Activated naive CD4-positive, alpha-beta T cell treated with anti-CD3 and anti-CD28 coated beads, Interleukin-2, amount 50 U/mL, for 72 hours (primary cell): ENCODE results near the gene FGGY. TPM values are rescaled to one million over a fixed set of nuclear protein-coding genes. Genes with fewer than 3 reads are reported as not detected.
"Not testable (repeated sequence)": the region's sequence is repeated elsewhere in the genome, so short reads cannot be mapped to it uniquely, and the experiment has no call there.

Source experiments
- ATAC-seq, 2 donors: fragments of 150-1000 bp; cut with Tn5 transposase; 2 replicates each; pipeline ENCODE4 v1.10.0; 2021; ENCODE audit warnings: mild to moderate bottlenecking in 2 of 2, moderate library complexity in 2 of 2
- DNase-seq, 2 donors: peaks; one replicate each; pipeline ENCODE4 v3.0.0; 2021 to 2022; ENCODE audit warnings: low spot score in 2 of 2
- H3K27ac Mint-ChIP-seq, 2 donors: one replicate each; pipeline ENCODE4 v1.8.0; 2022; ENCODE audit warnings: mild to moderate bottlenecking in 2 of 2, mixed read lengths in 2 of 2
- H3K36me3 Mint-ChIP-seq, 2 donors: one replicate each; pipeline ENCODE4 v1.8.0; 2022; ENCODE audit warnings: mixed read lengths in 2 of 2
- H3K9me3 Mint-ChIP-seq, 2 donors: one replicate each; pipeline ENCODE4 v1.8.0; 2022; ENCODE audit warnings: mixed read lengths in 2 of 2
- total RNA-seq, 2 donors: library from RNA; stranded (reverse); gene quantifications; one replicate each; pipeline ENCODE4 v1.2.3, GENCODE V29; 2022

FGGY gene
- total RNA-seq, 2 donors from 2014 or later = 15.0 to 17.0 TPM

- Mint-ChIP-seq H3K27ac (no peak overlapping the region), H3K36me3 (peaks cover 22 to 35% of the 10 kb centered on the region in 2 donors), H3K9me3 (peaks cover 9 to 12% of the 10 kb centered on the region in 2 donors)
- DNase-seq = no peak
- ATAC-seq = no peak
These were observed 260.1 kb downstream of the FGGY start for GRCh38 chr1:59556802-59557548.

GRCh38 chr1:59557549-59557885 is 260.6 kb downstream of the FGGY start:
- H3K9me3 Mint-ChIP-seq = peaks cover 9 to 12% of the 10 kb centered on the region in 2 donors
- H3K36me3 Mint-ChIP-seq = peaks cover 22 to 35% of the 10 kb centered on the region in 2 donors
- ATAC-seq (no peak), DNase-seq (no peak)
- no peak overlapping the region for H3K27ac Mint-ChIP-seq

- not testable (repeated sequence) for DNase-seq, ATAC-seq
- Mint-ChIP-seq H3K36me3 (peaks cover 27 to 42% of the 10 kb centered on the region in 2 donors), H3K9me3 (peaks cover 9 to 12% of the 10 kb centered on the region in 2 donors), H3K27ac (peak overlapping the region in 1 of 2 donors; percentile 30)
These were observed 261.7 kb downstream of the FGGY start for GRCh38 chr1:59558580-59558979.

- ATAC-seq (no peak), DNase-seq (no peak)
- H3K27ac Mint-ChIP-seq = no peak overlapping the region
- peaks cover 9 to 12% of the 10 kb centered on the region in 2 donors for H3K9me3 Mint-ChIP-seq
- H3K36me3 Mint-ChIP-seq = peaks cover 27 to 36% of the 10 kb centered on the region in 2 donors
These were observed 264.0 kb downstream of the FGGY start for GRCh38 chr1:59560807-59561450.

- Mint-ChIP-seq H3K36me3 (peaks cover 27 to 28% of the 10 kb centered on the region in 2 donors), H3K27ac (no peak overlapping the region), H3K9me3 (peaks cover 9 to 12% of the 10 kb centered on the region in 2 donors)
- DNase-seq (no peak), ATAC-seq (no peak)
These were observed 264.9 kb downstream of the FGGY start for GRCh38 chr1:59561796-59562195.

- Mint-ChIP-seq H3K27ac (no peak overlapping the region), H3K9me3 (no peaks in the 10 kb centered on the region), H3K36me3 (peaks cover 5 to 8% of the 10 kb centered on the region in 2 donors)
- ATAC-seq (no peak), DNase-seq (no peak)
These were observed 267.4 kb downstream of the FGGY start for GRCh38 chr1:59564192-59564891.

GRCh38 chr1:59565611-59566410 is 268.9 kb downstream of the FGGY start:
- Mint-ChIP-seq H3K36me3 (peaks cover 5 to 8% of the 10 kb centered on the region in 2 donors), H3K27ac (no peak overlapping the region), H3K9me3 (no peaks in the 10 kb centered on the region)
- DNase-seq (no peak), ATAC-seq (no peak)

GRCh38 chr1:59568158-59568935 is 271.5 kb downstream of the FGGY start:
- ATAC-seq (no peak), DNase-seq (no peak)
- H3K36me3 Mint-ChIP-seq = peaks cover under 1% of the 10 kb centered on the region in 2 donors
- no peaks in the 10 kb centered on the region for H3K9me3 Mint-ChIP-seq
- no peak overlapping the region for H3K27ac Mint-ChIP-seq

- H3K36me3 Mint-ChIP-seq = peaks cover 0 to 4% of the 10 kb centered on the region in 2 donors
- no peak overlapping the region for H3K27ac Mint-ChIP-seq
- no peak for DNase-seq
These were observed 272.3 kb downstream of the FGGY start for GRCh38 chr1:59569198-59569597.

GRCh38 chr1:59570524-59570923 is 273.6 kb downstream of the FGGY start:
- ATAC-seq (peak; percentile 37 to 52), DNase-seq (no peak)
- peaks cover 4 to 6% of the 10 kb centered on the region in 2 donors for H3K9me3 Mint-ChIP-seq
- peaks cover 0 to 5% of the 10 kb centered on the region in 2 donors for H3K36me3 Mint-ChIP-seq
- no peak overlapping the region for H3K27ac Mint-ChIP-seq

More at GRCh38 chr1:59569198-59569597, 272.3 kb downstream of the FGGY start:
- no peak for ATAC-seq
- peaks cover 3 to 6% of the 10 kb centered on the region in 2 donors for H3K9me3 Mint-ChIP-seq

- ATAC-seq (no peak), DNase-seq (no peak)
- peaks cover 0 to 5% of the 10 kb centered on the region in 2 donors for H3K36me3 Mint-ChIP-seq
- H3K27ac Mint-ChIP-seq = no peak overlapping the region
- H3K9me3 Mint-ChIP-seq = peaks cover 4 to 6% of the 10 kb centered on the region in 2 donors
These were observed 277.2 kb downstream of the FGGY start for GRCh38 chr1:59574085-59574484.

- Mint-ChIP-seq H3K36me3 (peaks cover 0 to 5% of the 10 kb centered on the region in 2 donors), H3K9me3 (peaks cover 6 to 8% of the 10 kb centered on the region in 2 donors), H3K27ac (no peak overlapping the region)
- ATAC-seq = no peak
- no peak for DNase-seq
These were observed 280.9 kb downstream of the FGGY start for GRCh38 chr1:59577774-59578173.

GRCh38 chr1:59579222-59579621 is 282.3 kb downstream of the FGGY start:
- no peak overlapping the region for H3K27ac Mint-ChIP-seq

GRCh38 chr1:59580257-59580656 is 283.4 kb downstream of the FGGY start:
- H3K9me3 Mint-ChIP-seq = peaks cover 0 to 4% of the 10 kb centered on the region in 2 donors
- H3K36me3 Mint-ChIP-seq = peaks cover 0 to 4% of the 10 kb centered on the region in 2 donors
- H3K27ac Mint-ChIP-seq = no peak overlapping the region
- DNase-seq (no peak), ATAC-seq (peak in 1 of 2 donors; percentile 55)

More at GRCh38 chr1:59579222-59579621, 282.3 kb downstream of the FGGY start:
- no peak for DNase-seq
- Mint-ChIP-seq H3K9me3 (peaks cover 0 to 4% of the 10 kb centered on the region in 2 donors), H3K36me3 (peaks cover 0 to 5% of the 10 kb centered on the region in 2 donors)
- no peak for ATAC-seq

- not testable (repeated sequence) for H3K9me3 Mint-ChIP-seq, DNase-seq, H3K27ac Mint-ChIP-seq, ATAC-seq
- H3K36me3 Mint-ChIP-seq = peaks cover 4 to 11% of the 10 kb centered on the region in 2 donors
These were observed 295.5 kb downstream of the FGGY start for GRCh38 chr1:59592410-59592809.
